ENCODE measurements around the gene PLEKHM2.

DNA sequence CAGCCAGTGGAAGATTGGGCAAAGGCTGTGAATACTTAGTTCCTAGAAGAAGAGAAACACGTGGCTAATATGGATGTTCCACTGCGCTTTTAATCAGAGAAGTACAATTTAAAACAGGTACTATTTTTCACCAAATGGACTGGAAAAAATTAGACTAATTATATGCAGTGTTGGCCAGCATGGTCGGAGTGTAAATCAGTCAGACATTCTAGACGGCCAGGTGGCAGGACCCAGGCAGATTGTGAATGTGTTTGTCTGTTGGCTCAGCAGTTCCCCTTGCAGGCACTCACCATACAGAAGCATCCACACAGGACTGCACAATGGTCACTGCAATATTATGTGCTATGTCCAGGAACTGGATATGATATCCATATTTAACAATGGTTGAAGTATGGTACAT is 28.0 kb downstream of the PLEKHM2 start:
- TF ChIP-seq YY1 (IDR thresholded peaks at IDR 0.05; ENCODE audit: insufficient read depth, insufficient read length) = no peak
- TF ChIP-seq ZNF274 (IDR thresholded peaks at IDR 0.05; ENCODE audit: low read depth, low read length) = no peak
- no peak for TF ChIP-seq SUZ12 (IDR thresholded peaks at IDR 0.05; ENCODE audit: extremely low read depth, insufficient read depth, insufficient read length)
